Measurements from ENCODE around the gene MGAT5B.

- TF ChIP-seq POLR2A (IDR thresholded peaks at IDR 0.05; ENCODE audit: low read depth, low read length) (no peak), TAF1 (IDR thresholded peaks at IDR 0.05; ENCODE audit: borderline replicate concordance, low read depth, low read length) (no peak)
These were observed 54.8 kb downstream of the MGAT5B start for GRCh38 chr17:76922967-76923366.

All from GM12892 (cell line).